AG04450 (cell line): ENCODE results near the gene WWOX. TPM values are rescaled to one million over a fixed set of nuclear protein-coding genes. Genes with fewer than 3 reads are reported as not detected.

Experiments
- CTCF ChIA-PET: fragments of 300-600, 350-600 bp; formaldehyde crosslinking; extraction: SDS; loops from one replicate; lab custom pipeline; 2022; ENCODE audit warnings: antibody characterized with exemption, inconsistent platforms; lab: Charles Lee
- POLR2A ChIA-PET: fragments of 350-600 bp; formaldehyde crosslinking; extraction: SDS; loops from one replicate; lab custom pipeline; 2021; ENCODE audit warnings: antibody characterized with exemption, inconsistent platforms; lab: Yijun Ruan, JAX
- DNase-seq: peaks from one replicate; pipeline ENCODE4 v3.0.0-alpha.2; 2011; ENCODE audit warnings: low read depth, low spot score
- H3K27ac ChIP-seq: one replicate; pipeline ENCODE4 v1.5.1; 2012; ENCODE audit warnings: low read depth, low read length, control low read depth
- H3K27me3 ChIP-seq: one replicate; pipeline ENCODE4 v1.6.0; 2012; ENCODE audit warnings: low read length; ENCODE audit not compliant: control insufficient read depth, insufficient read depth
- H3K4me3 ChIP-seq: 2 replicates; pipeline ENCODE4 v1.5.1; 2011; ENCODE audit warnings: mild to moderate bottlenecking, low read depth, low read length, control low read depth
- H3K9me3 ChIP-seq: 2 replicates; pipeline ENCODE4 v1.5.1; 2012; ENCODE audit warnings: low read length; ENCODE audit not compliant: control insufficient read depth, insufficient read depth
- polyA plus RNA-seq: library from polyadenylated mRNA; depleted of rRNA; stranded (reverse); fragments of >200 nt; gene quantifications from 2 replicates; pipeline ENCODE4 v1.2.3, GENCODE V29; 2011
- TF ChIP-seq, protein P1 (sequence below): IDR thresholded peaks from 2 replicates; pipeline ENCODE4 v1.5.1; 2011; ENCODE audit warnings: low read depth, low read length, control low read depth, inconsistent platforms

WWOX gene
- polyA plus RNA-seq, 1 experiment = 2.1 TPM

DNA sequence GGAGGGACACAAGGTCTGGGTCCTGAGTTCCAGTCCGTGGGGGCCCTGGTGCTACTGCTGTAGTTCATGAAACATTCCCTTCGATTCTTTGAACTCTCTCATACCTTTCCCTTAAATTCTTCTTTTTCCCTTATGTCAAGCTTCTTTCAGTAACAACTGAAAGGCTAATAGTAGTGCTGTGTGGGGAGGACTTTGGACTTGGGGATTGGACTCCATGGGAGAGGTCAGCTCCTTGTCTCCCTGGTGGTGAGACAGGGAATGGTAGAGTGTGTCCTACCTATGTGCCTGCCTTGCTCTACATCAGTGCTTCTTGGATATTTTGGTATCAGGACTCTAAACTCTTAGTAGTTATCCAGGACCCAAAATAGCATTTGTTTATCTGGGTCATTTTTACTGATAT is 628.1 kb downstream of the WWOX start:
- peaks cover 30% of the 10 kb centered on the region; the same call in 1 of the 2 replicates for H3K9me3 ChIP-seq
- ChIA-PET POLR2A (no interaction called here), CTCF (no interaction called here)
- no peak overlapping the region for H3K4me3 ChIP-seq
- no peak overlapping the region for H3K27ac ChIP-seq
- H3K27me3 ChIP-seq = no peaks in the 10 kb centered on the region
- TF ChIP-seq, protein P1, sequence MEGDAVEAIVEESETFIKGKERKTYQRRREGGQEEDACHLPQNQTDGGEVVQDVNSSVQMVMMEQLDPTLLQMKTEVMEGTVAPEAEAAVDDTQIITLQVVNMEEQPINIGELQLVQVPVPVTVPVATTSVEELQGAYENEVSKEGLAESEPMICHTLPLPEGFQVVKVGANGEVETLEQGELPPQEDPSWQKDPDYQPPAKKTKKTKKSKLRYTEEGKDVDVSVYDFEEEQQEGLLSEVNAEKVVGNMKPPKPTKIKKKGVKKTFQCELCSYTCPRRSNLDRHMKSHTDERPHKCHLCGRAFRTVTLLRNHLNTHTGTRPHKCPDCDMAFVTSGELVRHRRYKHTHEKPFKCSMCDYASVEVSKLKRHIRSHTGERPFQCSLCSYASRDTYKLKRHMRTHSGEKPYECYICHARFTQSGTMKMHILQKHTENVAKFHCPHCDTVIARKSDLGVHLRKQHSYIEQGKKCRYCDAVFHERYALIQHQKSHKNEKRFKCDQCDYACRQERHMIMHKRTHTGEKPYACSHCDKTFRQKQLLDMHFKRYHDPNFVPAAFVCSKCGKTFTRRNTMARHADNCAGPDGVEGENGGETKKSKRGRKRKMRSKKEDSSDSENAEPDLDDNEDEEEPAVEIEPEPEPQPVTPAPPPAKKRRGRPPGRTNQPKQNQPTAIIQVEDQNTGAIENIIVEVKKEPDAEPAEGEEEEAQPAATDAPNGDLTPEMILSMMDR = no peak
- DNase-seq = no peak

DNA sequence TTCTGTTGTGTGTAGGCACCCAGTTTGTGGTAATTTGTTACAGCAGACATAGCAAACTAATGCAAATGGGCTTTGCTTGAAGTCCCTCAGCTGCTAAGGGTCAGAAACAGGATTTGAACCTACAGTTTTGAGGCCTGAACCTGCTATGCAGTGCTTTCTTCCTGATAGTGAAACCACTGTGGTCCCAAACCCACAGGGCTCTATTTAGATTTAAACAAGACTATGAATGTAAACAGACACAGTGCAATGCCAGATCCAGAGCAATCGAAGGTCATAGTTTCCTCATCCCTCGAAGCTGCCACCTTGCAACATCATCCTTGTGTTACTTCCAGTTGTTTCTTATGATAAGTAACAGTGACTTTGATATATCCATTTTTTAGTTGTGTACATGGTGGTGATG is 630.2 kb downstream of the WWOX start:
- POLR2A ChIA-PET = no interaction called here
- Histone ChIP-seq H3K27me3 (no peaks in the 10 kb centered on the region), H3K27ac (no peak overlapping the region), H3K4me3 (no peak overlapping the region), H3K9me3 (peaks cover 38% of the 10 kb centered on the region)
- no peak for DNase-seq
- CTCF ChIA-PET = no interaction called here
- TF ChIP-seq, protein P1 = no peak

DNA sequence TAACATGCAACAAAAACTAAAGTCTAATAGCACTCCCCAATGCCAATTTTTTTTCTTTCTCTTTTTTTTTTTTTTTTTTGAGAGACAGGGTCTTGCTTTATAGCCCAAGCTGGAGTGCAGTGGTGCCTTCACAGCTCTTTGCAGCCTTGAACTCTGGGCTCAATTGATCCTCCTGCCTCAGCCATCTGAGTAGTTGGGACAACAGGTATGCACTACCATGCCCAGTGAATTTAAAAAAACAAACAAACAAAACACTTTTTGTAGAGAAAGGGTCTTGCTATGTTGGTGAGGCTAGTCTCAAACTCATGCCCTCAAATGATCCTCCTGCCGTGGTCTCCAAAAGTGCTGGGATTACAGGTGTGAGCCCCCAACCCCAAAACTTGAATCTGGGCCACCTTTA is 632.3 kb downstream of the WWOX start:
- H3K27ac ChIP-seq = no peak overlapping the region
- H3K9me3 ChIP-seq = peaks cover 48% of the 10 kb centered on the region
- no peak for DNase-seq
- CTCF ChIA-PET = no interaction called here
- POLR2A ChIA-PET = no interaction called here
- TF ChIP-seq, protein P1 = no peak
- H3K4me3 ChIP-seq = no peak overlapping the region
- no peaks in the 10 kb centered on the region for H3K27me3 ChIP-seq

DNA sequence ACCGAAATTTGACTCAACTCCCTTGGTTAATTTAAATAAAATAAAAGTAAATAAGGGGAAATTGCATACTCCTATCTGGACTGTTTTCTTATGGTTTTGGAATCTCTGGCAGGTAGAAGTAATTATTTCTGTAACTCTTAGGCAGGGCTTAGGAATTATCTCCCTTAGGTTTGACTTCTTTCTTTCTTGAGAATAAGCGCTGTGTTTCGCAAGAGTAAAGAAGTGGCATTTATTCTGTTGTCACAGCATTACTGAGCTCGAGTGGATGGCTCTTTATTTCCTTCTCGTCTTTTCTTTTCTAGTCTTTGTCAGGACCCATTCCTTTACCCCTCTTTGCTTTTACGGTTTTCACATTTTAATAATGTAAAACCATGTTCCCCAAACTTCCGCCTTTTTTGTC is 633.2 kb downstream of the WWOX start:
- Histone ChIP-seq H3K27me3 (no peaks in the 10 kb centered on the region), H3K4me3 (no peak overlapping the region), H3K9me3 (peaks cover 41% of the 10 kb centered on the region), H3K27ac (no peak overlapping the region)
- TF ChIP-seq, protein P1 = no peak
- DNase-seq = no peak
- CTCF ChIA-PET = no interaction called here
- POLR2A ChIA-PET = no interaction called here

DNA sequence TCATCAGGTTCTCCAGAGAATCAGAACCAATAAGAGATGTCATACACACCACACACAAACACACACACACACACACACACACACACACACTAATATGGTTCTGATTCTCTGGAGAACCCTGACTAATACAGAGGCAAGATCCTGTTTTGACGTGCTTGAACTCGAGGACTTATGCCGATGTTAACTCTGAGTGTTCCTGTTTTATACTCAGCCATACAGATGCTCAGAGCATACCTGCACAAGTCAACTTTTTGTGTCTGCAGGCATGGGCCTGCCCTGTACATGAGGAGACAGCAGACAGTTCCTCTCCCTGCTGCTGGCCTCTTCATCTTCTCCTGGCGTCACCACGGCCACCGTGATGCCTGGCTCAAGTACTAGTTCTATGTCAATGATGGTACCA is 635.9 kb downstream of the WWOX start:
- TF ChIP-seq, protein P1 = no peak
- CTCF ChIA-PET = no interaction called here
- POLR2A ChIA-PET = no interaction called here
- Histone ChIP-seq H3K4me3 (no peak overlapping the region), H3K27ac (no peak overlapping the region), H3K9me3 (peaks cover 49% of the 10 kb centered on the region), H3K27me3 (no peaks in the 10 kb centered on the region)
- DNase-seq = no peak
